ENCODE results near the gene PTK7.

PTK7 gene

DNA sequence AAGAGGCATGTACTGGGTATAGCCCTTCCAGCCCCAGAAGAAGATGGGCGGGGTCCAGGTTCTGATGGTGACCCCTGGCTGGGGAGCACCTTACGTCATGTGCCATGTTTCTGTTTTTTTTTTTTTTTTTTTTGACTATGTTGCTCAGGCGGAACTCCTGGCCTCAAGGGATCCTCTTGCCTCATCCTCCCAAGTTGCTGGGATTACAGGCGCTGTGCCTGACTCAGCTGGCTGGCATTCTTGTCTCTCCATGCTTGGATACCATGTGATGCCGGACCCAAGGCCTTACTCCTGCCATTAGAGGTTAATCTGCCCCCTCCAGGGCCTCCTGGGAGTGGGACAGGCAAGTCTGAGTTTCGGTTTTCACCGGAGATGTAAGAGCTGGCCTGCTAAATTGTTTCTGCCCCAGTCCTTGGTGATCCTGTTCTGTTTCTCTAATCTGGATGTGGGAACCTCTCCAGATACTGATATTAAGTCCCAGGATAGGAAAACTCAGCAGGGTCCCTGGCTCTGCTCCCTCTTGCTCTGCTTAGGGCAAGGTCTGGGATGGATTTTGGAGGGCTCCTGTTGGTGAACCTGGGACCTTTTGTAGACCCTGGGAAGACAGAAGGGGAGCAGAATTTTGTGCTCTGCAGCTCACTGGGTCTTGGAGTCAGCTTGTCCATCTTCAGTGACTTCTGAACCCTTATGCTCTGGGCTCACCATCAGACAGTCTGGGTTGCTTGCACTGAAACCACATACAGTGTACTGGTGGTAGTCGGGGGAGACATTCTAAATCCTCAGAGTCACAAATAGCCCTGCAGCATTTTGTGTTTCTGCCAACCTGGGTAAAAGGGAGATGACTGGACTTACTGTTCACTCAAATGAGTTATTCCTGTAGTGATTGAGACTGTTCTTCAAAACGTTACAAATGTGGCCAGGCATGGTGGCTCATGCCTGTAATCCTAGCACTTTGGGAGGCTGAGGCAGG, 45.1 kb downstream of the PTK7 start:
- Histone ChIP-seq H3K27ac (ENCODE audit: low read depth, low read length) (peak overlapping the region; percentile 5; the same call in 1 of the 2 replicates), H3K9ac (ENCODE audit: low read length) (no peak overlapping the region), H3K9me3 (ENCODE audit: control insufficient read depth, insufficient read depth, low read depth, low read length) (no peaks in the 10 kb centered on the region), H3K27me3 (ENCODE audit: control insufficient read depth, insufficient read depth, low read length) (no peaks in the 10 kb centered on the region), H3K4me3 (ENCODE audit: low read depth, low read length) (no peak overlapping the region), H3K4me1 (ENCODE audit: control insufficient read depth, insufficient read depth, low read length) (peaks cover 53% of the 10 kb centered on the region), H3K36me3 (ENCODE audit: control insufficient read depth, insufficient read depth, low read length) (no peaks in the 10 kb centered on the region)

DNA sequence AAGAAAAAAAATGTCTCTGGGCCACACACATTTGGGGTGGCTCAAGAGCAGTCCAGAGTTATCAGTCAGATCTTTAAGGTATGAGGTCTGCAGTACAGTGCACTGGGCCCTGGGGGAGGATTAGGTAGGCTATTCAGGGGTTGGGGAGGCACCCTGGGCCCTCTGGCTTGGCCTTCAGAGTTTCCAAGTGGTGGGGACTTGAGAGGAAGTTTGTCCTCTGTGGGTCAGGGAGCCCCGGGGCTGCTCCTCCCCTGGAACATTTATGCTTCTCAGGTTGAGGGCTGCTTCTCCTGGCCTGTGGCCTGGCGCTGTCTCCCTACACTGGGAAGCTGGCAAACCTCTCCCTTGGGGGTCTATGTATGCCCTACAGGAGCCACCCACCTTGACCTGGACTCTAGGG, 46.0 kb downstream of the PTK7 start:
- no peaks in the 10 kb centered on the region for H3K36me3 ChIP-seq (ENCODE audit: control insufficient read depth, insufficient read depth, low read length)
- H3K9ac ChIP-seq (ENCODE audit: low read length) = no peak overlapping the region
- no peaks in the 10 kb centered on the region for H3K9me3 ChIP-seq (ENCODE audit: control insufficient read depth, insufficient read depth, low read depth, low read length)
- H3K27ac ChIP-seq (ENCODE audit: low read depth, low read length) = no peak overlapping the region
- H3K27me3 ChIP-seq (ENCODE audit: control insufficient read depth, insufficient read depth, low read length) = no peaks in the 10 kb centered on the region
- H3K4me3 ChIP-seq (ENCODE audit: low read depth, low read length) = no peak overlapping the region
- peaks cover 61% of the 10 kb centered on the region for H3K4me1 ChIP-seq (ENCODE audit: control insufficient read depth, insufficient read depth, low read length)

DNA sequence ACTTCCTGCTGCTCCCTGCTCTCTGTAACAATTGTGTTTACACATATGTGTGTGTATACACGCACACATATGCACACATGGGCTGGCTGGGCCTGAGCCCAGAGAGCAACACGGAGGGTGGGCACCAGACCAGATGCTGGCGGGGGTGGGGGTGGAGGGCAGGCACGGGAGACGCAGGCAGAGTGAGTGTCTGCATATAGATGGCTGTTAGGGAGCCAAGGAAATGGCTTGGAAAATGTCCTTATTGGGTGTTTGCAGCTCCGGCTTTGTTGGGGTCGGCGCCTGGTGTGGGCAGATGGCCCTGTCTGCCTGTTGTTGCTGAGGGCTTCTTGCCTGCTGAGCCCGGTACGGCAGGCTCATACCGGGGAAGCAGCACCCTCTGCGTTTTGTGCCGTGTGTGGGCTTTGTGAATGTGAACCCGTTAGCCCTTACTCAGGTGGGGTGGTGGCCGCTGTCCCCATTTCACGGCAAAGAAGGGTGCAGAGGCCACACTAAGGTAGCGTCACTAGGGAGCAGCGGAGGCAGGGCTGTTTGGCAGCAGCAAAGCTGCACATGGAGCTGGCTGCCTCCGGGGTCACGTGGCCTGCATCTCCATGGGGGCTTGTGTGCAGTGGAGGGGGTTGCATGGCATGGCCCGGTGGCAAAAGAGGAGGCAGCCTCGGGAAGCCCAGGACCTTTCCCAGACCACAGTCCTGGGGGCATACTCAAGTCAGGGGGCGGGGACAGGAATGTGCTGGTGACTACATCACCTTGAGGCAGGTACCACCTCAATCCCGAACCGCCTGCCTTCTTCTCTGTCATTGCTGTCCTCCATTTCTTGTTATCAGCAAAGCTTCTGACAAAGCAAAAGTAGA, 47.6 kb downstream of the PTK7 start:
- Histone ChIP-seq H3K4me3 (ENCODE audit: low read depth, low read length) (no peak overlapping the region), H3K9ac (ENCODE audit: low read length) (peak overlapping the region; percentile 47), H3K4me1 (ENCODE audit: control insufficient read depth, insufficient read depth, low read length) (peaks cover 61% of the 10 kb centered on the region), H3K36me3 (ENCODE audit: control insufficient read depth, insufficient read depth, low read length) (no peaks in the 10 kb centered on the region), H3K27me3 (ENCODE audit: control insufficient read depth, insufficient read depth, low read length) (no peaks in the 10 kb centered on the region), H3K9me3 (ENCODE audit: control insufficient read depth, insufficient read depth, low read depth, low read length) (no peaks in the 10 kb centered on the region), H3K27ac (ENCODE audit: low read depth, low read length) (0 out of 2 replicates have a peak overlapping the region, but pooled peaks have one; percentile 45)

DNA sequence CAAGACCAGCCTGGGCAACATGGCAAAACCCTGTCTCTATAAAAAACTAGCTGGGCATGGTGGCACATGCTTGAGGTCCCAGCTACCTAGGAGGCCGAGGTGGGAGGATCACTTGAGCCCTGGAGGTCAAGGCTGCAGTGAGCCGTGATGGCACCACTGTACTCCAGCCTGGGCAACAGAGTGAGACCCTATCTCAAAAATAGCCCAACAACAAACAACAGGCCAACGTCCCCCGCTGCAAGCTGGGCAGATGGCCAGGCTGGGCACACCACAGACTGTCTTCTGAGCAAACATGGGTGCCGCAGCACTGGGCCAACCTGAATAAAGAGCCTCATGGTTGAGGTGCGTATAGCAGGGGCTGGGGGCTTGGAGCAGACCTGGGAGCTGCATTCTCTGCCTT, 48.4 kb downstream of the PTK7 start:
- no peak overlapping the region for H3K9ac ChIP-seq (ENCODE audit: low read length)

DNA sequence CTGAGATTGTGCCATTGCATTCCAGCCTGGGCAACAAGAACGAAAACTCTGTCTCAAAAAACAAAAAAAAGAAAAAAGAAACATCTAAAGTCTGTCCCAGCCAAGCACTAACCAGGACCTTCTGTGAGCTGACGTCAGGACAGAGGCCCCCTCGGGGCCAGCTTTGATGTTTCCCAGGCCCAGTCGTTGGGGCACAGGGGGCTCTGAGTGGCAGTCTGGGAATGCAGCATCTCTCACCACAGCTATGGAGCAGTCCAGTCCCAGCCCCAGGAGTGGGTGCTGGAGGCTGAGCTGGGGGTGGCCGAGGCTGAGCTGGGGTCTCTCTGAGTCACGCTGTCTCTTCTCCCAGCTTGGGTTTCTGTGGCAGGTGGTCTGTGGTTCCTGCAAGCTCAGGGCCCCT, 49.0 kb downstream of the PTK7 start:
- peak overlapping the region; percentile 3 for H3K9ac ChIP-seq (ENCODE audit: low read length)
- peaks cover 6% of the 10 kb centered on the region for H3K36me3 ChIP-seq (ENCODE audit: control insufficient read depth, insufficient read depth, low read length)
- no peaks in the 10 kb centered on the region for H3K27me3 ChIP-seq (ENCODE audit: control insufficient read depth, insufficient read depth, low read length)
- no peak overlapping the region for H3K27ac ChIP-seq (ENCODE audit: low read depth, low read length)
- H3K4me1 ChIP-seq (ENCODE audit: control insufficient read depth, insufficient read depth, low read length) = peaks cover 59% of the 10 kb centered on the region
- H3K4me3 ChIP-seq (ENCODE audit: low read depth, low read length) = no peak overlapping the region
- H3K9me3 ChIP-seq (ENCODE audit: control insufficient read depth, insufficient read depth, low read depth, low read length) = no peaks in the 10 kb centered on the region

More for the DNA sequence above, 48.4 kb downstream of the PTK7 start:
- Histone ChIP-seq H3K9me3 (ENCODE audit: control insufficient read depth, insufficient read depth, low read depth, low read length) (no peaks in the 10 kb centered on the region), H3K27ac (ENCODE audit: low read depth, low read length) (no peak overlapping the region), H3K4me3 (ENCODE audit: low read depth, low read length) (no peak overlapping the region), H3K36me3 (ENCODE audit: control insufficient read depth, insufficient read depth, low read length) (peaks cover 1% of the 10 kb centered on the region), H3K27me3 (ENCODE audit: control insufficient read depth, insufficient read depth, low read length) (no peaks in the 10 kb centered on the region), H3K4me1 (ENCODE audit: control insufficient read depth, insufficient read depth, low read length) (peaks cover 61% of the 10 kb centered on the region)

DNA sequence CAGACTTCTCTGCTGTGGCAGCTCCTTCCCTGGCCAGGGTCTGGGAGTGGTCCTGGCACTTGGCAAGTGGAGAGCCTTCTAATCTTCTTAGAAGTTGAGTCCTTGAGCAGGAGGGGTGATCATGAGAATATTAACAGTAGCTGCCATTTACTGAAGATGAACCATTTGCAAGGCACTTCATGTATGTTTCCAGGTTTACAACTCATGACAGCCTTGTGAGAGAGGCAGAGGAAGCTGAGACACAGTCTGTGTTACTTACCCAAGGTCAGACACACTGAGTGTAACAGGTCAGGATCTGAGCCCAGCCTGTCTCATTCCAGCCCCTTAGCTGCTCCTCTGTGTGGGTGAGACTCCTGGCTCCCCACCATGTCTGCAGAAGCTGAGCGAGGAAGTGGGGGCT, 49.4 kb downstream of the PTK7 start:
- Histone ChIP-seq H3K4me3 (ENCODE audit: low read depth, low read length) (no peak overlapping the region), H3K27me3 (ENCODE audit: control insufficient read depth, insufficient read depth, low read length) (no peaks in the 10 kb centered on the region), H3K4me1 (ENCODE audit: control insufficient read depth, insufficient read depth, low read length) (peaks cover 55% of the 10 kb centered on the region), H3K9me3 (ENCODE audit: control insufficient read depth, insufficient read depth, low read depth, low read length) (no peaks in the 10 kb centered on the region), H3K36me3 (ENCODE audit: control insufficient read depth, insufficient read depth, low read length) (peaks cover 10% of the 10 kb centered on the region), H3K9ac (ENCODE audit: low read length) (peak overlapping the region; percentile 3), H3K27ac (ENCODE audit: low read depth, low read length) (no peak overlapping the region)

DNA sequence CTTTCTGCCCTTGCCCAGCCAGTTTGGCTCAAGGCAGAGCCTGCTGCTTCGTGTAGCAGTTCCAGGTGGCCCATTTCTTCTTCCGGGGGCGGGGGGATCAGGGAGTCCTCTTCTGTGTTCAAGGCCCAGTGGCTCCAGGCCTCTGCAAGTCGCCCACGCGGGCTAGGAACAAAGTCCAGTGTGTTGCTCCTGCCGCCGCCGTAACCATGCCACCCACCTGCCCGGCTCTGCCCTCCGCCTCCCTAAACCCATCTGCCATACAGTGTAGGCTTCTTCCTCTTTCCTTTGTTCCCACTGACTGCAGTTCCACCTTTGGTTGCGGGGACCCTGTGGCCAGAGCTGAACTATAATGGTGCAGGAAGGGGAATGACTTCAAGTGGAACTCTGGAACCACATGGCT, 51.1 kb downstream of the PTK7 start:
- Histone ChIP-seq H3K4me1 (ENCODE audit: control insufficient read depth, insufficient read depth, low read length) (peaks cover 40% of the 10 kb centered on the region), H3K27me3 (ENCODE audit: control insufficient read depth, insufficient read depth, low read length) (no peaks in the 10 kb centered on the region), H3K27ac (ENCODE audit: low read depth, low read length) (no peak overlapping the region), H3K36me3 (ENCODE audit: control insufficient read depth, insufficient read depth, low read length) (peaks cover 27% of the 10 kb centered on the region), H3K9ac (ENCODE audit: low read length) (no peak overlapping the region), H3K9me3 (ENCODE audit: control insufficient read depth, insufficient read depth, low read depth, low read length) (no peaks in the 10 kb centered on the region), H3K4me3 (ENCODE audit: low read depth, low read length) (no peak overlapping the region)

DNA sequence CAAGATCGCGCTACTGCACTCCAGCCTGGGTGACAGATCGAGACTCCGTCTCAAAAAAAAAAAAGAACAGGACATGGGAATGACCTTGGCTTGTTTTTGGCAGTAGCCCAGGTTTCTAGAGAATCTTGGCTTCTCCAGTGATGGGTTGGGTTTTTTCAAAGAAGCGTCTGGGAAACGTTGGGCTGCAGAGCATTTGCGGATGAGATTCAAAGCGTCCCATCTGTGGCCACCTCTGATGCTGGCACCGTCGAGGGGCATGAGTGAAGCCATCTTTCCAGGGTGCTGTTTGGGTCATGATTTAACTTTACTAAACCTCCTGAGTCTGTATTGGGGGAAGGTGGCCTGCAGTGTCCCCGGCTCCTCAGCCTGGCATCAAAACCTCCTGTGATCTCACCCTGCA, 51.8 kb downstream of the PTK7 start:
- Histone ChIP-seq H3K4me3 (ENCODE audit: low read depth, low read length) (no peak overlapping the region), H3K4me1 (ENCODE audit: control insufficient read depth, insufficient read depth, low read length) (peaks cover 36% of the 10 kb centered on the region), H3K27me3 (ENCODE audit: control insufficient read depth, insufficient read depth, low read length) (no peaks in the 10 kb centered on the region), H3K9me3 (ENCODE audit: control insufficient read depth, insufficient read depth, low read depth, low read length) (no peaks in the 10 kb centered on the region), H3K27ac (ENCODE audit: low read depth, low read length) (no peak overlapping the region), H3K9ac (ENCODE audit: low read length) (no peak overlapping the region), H3K36me3 (ENCODE audit: control insufficient read depth, insufficient read depth, low read length) (peaks cover 34% of the 10 kb centered on the region)

DNA sequence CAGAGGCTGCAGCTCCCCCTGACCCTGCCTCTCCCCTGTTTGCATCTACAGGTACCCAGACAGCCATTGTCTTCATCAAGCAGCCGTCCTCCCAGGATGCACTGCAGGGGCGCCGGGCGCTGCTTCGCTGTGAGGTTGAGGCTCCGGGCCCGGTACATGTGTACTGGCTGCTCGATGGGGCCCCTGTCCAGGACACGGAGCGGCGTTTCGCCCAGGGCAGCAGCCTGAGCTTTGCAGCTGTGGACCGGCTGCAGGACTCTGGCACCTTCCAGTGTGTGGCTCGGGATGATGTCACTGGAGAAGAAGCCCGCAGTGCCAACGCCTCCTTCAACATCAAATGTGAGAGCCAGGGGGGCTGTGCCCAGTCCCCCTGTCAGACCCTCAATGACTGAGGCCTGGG, 52.8 kb downstream of the PTK7 start:
- no peak overlapping the region for H3K9ac ChIP-seq (ENCODE audit: low read length)
- peaks cover 26% of the 10 kb centered on the region for H3K4me1 ChIP-seq (ENCODE audit: control insufficient read depth, insufficient read depth, low read length)
- no peaks in the 10 kb centered on the region for H3K9me3 ChIP-seq (ENCODE audit: control insufficient read depth, insufficient read depth, low read depth, low read length)
- H3K36me3 ChIP-seq (ENCODE audit: control insufficient read depth, insufficient read depth, low read length) = peaks cover 40% of the 10 kb centered on the region
- H3K4me3 ChIP-seq (ENCODE audit: low read depth, low read length) = no peak overlapping the region
- no peaks in the 10 kb centered on the region for H3K27me3 ChIP-seq (ENCODE audit: control insufficient read depth, insufficient read depth, low read length)
- H3K27ac ChIP-seq (ENCODE audit: low read depth, low read length) = no peak overlapping the region

DNA sequence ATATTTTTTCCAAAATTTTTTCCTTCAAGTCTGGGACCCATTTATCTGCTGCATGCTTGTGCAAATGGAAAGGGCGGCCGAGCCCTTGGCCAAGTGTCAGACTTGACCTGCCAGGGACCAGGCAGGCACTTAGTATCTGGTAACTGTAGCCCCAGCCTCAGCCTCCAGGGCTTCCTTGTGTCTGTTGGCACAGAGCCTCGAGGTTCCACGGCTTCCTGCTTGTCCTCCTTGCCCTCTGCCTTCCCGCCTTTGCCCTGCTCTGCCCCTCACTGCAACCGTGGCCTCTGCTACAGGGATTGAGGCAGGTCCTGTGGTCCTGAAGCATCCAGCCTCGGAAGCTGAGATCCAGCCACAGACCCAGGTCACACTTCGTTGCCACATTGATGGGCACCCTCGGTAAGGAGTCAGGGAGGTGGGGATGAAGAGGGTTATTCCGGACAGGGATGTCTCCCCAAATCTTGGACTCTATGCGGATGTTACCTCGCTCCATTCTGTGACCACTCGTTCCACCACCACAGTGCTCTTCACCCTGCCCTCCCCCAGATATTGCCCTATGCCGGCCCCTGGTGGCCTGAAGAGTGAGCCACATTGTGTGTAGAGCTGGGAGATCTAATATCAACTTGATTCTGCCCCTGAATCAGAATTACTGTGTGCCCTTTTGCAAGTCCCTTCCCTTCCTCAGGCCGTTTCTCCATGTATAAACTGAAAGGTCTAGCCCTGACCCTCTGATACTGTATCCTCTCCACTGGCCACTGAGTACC, 53.5 kb downstream of the PTK7 start:
- Histone ChIP-seq H3K36me3 (ENCODE audit: control insufficient read depth, insufficient read depth, low read length) (peaks cover 40% of the 10 kb centered on the region), H3K27me3 (ENCODE audit: control insufficient read depth, insufficient read depth, low read length) (no peaks in the 10 kb centered on the region), H3K4me1 (ENCODE audit: control insufficient read depth, insufficient read depth, low read length) (peaks cover 19% of the 10 kb centered on the region), H3K27ac (ENCODE audit: low read depth, low read length) (no peak overlapping the region), H3K9ac (ENCODE audit: low read length) (no peak overlapping the region), H3K4me3 (ENCODE audit: low read depth, low read length) (no peak overlapping the region), H3K9me3 (ENCODE audit: control insufficient read depth, insufficient read depth, low read depth, low read length) (no peaks in the 10 kb centered on the region)

Measured in HUES6 (cell line).